HEK293T (cell line): ENCODE results near the gene FMNL1.
A peak's percentile ranks its signal among the peaks of the same experiment; 100 is the strongest.

ENCODE experiments used
- CTCF ChIA-PET: fragments of 350-600 bp; formaldehyde crosslinking; extraction: SDS; loops from one replicate; lab custom pipeline; 2021; ENCODE audit warnings: antibody characterized with exemption, inconsistent platforms; lab: Yijun Ruan, JAX
- POLR2A ChIA-PET: fragments of 350-600 bp; formaldehyde crosslinking; extraction: SDS; loops from one replicate; lab custom pipeline; 2020; ENCODE audit warnings: antibody characterized with exemption, inconsistent platforms; lab: Yijun Ruan, JAX
- DNase-seq: peaks from one replicate; pipeline ENCODE4 v3.0.0; 2012; ENCODE audit warnings: mixed read lengths; ENCODE audit errors: extremely low spot score
- ARNT ChIP-seq: fragments of 450-650 bp; IDR thresholded peaks from 2 replicates; pipeline ENCODE4 v1.6.1; 2017; ENCODE audit warnings: mild to moderate bottlenecking
- BHLHE40 ChIP-seq: fragments of 450-650 bp; IDR thresholded peaks from 2 replicates; pipeline ENCODE4 v1.6.1; 2016; ENCODE audit warnings: mild to moderate bottlenecking, moderate library complexity, borderline replicate concordance
- CTBP1 ChIP-seq: fragments of 450-650 bp; IDR thresholded peaks from 2 replicates; pipeline ENCODE4 v1.6.1; 2016; ENCODE audit warnings: borderline replicate concordance
- ELF4 ChIP-seq: fragments of 450-650 bp; IDR thresholded peaks from 2 replicates; pipeline ENCODE4 v1.6.1; 2017; ENCODE audit warnings: antibody characterized with exemption
- FOXA1 ChIP-seq: fragments of 450-650 bp; IDR thresholded peaks from 2 replicates; pipeline ENCODE4 v1.6.1; 2016; ENCODE audit warnings: mild to moderate bottlenecking
- FOXK2 ChIP-seq: fragments of 450-650 bp; IDR thresholded peaks from 2 replicates; pipeline ENCODE4 v1.6.1; 2016; ENCODE audit warnings: mild to moderate bottlenecking
- FOXM1 ChIP-seq: fragments of 450-650 bp; IDR thresholded peaks from 2 replicates; pipeline ENCODE4 v1.6.1; 2017; ENCODE audit warnings: mild to moderate bottlenecking, borderline replicate concordance
- HDGF ChIP-seq: fragments of 450-650 bp; IDR thresholded peaks from 2 replicates; pipeline ENCODE4 v1.6.1; 2017; ENCODE audit warnings: antibody characterized with exemption, borderline replicate concordance
- L3MBTL2 ChIP-seq: fragments of 450-650 bp; conservative IDR thresholded peaks from 2 replicates; pipeline ENCODE4 v1.6.1; 2016; ENCODE audit warnings: mild to moderate bottlenecking
- LEF1 ChIP-seq: fragments of 450-650 bp; IDR thresholded peaks from 2 replicates; pipeline ENCODE4 v1.6.1; 2017; ENCODE audit warnings: mild to moderate bottlenecking, borderline replicate concordance
- NFRKB ChIP-seq: fragments of 450-650 bp; IDR thresholded peaks from 2 replicates; pipeline ENCODE4 v1.6.1; 2016; ENCODE audit warnings: mild to moderate bottlenecking, moderate library complexity
- SP1 ChIP-seq: fragments of 450-650 bp; IDR thresholded peaks from 2 replicates; pipeline ENCODE4 v1.6.1; 2017
- SUZ12 ChIP-seq: fragments of 450-650 bp; IDR thresholded peaks from 2 replicates; pipeline ENCODE4 v1.6.1; 2016; ENCODE audit warnings: mild to moderate bottlenecking
- TARDBP ChIP-seq: fragments of 450-650 bp; IDR thresholded peaks from 2 replicates; pipeline ENCODE4 v1.6.1; 2016
- ZNF384 ChIP-seq: fragments of 450-650 bp; IDR thresholded peaks from 2 replicates; pipeline ENCODE4 v1.6.1; 2016
- TF ChIP-seq, protein P1 (sequence below): fragments of 450-650 bp; IDR thresholded peaks from 2 replicates; pipeline ENCODE4 v1.6.1; 2016

FMNL1 gene

DNA sequence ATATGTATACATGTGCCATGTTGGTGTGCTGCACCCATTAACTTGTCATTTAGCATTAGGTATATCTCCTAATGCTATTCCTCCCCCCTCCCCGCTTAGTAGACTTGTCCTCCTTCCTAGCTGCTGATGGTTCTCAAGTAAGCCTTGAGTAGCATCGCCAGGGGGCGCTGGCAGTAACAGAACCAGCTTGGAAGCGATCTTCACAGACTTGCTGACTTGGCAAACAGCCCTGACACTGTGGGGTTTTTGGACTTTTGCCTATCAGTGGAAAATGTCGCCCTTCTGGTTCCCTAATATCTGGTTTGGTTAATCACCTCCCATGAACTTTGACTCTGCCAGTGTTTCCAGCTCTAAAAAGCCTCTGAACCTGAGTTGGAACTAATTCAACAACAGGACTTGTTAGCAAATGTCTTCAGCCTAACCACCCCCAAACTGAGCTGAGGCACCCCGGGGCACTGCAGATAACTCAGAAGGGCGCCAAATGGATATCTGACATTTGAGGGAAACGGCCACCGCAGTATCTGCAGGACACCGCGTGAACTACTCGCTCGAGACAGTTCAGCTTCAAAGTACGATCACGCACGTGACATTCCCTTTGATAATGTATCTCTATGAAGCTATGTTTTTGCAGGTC, 55.6 kb downstream of the FMNL1 start:
- TF ChIP-seq FOXM1: no peak
- 0 out of 2 replicates have a peak, but pooled peaks have one; percentile 26 for TF ChIP-seq LEF1
- CTCF ChIA-PET: interaction anchor here (0.5 to 3.3 kb wide), 29 partner anchors 10 to 495 kb away, joined by 3 to 28 read pairs (median 4); partner anchors contain the start of gene MAP3K14
- POLR2A ChIA-PET: interaction anchor here (1.1 to 1.9 kb wide), 4 partner anchors 34 to 108 kb away, joined by 3 to 7 read pairs (median 4); partner anchors contain the start of gene MAP3K14
- DNase-seq: peak; percentile 85

DNA sequence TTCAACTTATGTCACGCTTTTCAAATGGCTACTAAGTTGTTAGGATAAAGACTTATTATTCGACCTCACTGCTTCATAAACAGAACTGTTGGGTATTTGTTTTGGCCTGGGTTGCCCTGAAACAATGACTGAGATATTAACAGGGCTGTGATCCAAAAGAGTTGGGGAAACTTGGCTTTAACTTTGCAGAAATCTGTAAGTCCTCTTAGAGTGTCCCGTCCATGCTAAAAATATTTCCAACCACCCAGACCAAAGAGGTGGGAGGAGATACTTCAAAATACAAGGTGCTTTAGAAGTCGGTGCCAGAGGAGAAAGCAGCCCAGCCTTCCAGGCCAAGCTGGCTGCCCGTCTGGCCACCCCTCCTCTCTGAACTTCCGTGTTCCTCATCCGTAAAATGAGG, 56.3 kb downstream of the FMNL1 start:
- ChIA-PET CTCF (interaction anchor here (0.6 to 3.3 kb wide), 21 partner anchors 9 to 147 kb away, joined by 3 to 28 read pairs (median 5); partner anchors contain the start of gene MAP3K14), POLR2A (interaction anchor here (1.1 to 1.9 kb wide), 3 partner anchors 39 to 108 kb away, joined by 3 to 7 read pairs (median 5); partner anchors contain the start of gene MAP3K14)
- DNase-seq: no peak
- TF ChIP-seq ARNT (no peak), FOXK2 (no peak), LEF1 (no peak), HDGF (no peak), FOXM1 (no peak), ELF4 (no peak), ZNF384 (no peak), NFRKB (no peak), TARDBP (no peak), SUZ12 (no peak), CTBP1 (no peak), L3MBTL2 (no peak), SP1 (no peak), FOXA1 (no peak), BHLHE40 (no peak)
- TF ChIP-seq, protein P1, sequence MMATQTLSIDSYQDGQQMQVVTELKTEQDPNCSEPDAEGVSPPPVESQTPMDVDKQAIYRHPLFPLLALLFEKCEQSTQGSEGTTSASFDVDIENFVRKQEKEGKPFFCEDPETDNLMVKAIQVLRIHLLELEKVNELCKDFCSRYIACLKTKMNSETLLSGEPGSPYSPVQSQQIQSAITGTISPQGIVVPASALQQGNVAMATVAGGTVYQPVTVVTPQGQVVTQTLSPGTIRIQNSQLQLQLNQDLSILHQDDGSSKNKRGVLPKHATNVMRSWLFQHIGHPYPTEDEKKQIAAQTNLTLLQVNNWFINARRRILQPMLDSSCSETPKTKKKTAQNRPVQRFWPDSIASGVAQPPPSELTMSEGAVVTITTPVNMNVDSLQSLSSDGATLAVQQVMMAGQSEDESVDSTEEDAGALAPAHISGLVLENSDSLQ: no peak

DNA sequence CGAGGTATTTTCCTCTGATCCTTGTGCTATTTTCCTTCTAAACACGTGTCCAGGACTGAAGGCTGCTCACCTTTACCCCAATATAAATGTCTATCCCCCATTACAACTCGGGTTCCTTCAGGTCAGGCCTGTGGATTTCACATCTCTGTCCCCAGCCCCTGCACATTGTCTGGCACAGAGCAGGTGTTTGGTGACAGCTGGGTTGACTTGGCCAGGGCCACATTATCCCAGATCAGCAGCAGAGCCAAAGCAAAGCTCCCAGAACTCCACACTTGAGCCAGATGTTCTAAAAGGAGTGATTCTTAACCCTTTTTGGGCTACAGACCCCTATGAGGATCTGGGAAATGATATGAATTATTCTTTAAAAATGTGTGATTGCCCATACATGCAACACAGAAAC, 58.2 kb downstream of the FMNL1 start:
- DNase-seq: no peak
- POLR2A ChIA-PET: interaction anchor here (0.7 kb wide), 1 partner anchor 37 kb away, joined by 3 read pairs; the partner anchor contains the start of gene MAP3K14
- TF ChIP-seq HDGF: no peak
- TF ChIP-seq FOXK2: no peak
- TF ChIP-seq SP1: no peak
- TF ChIP-seq ZNF384: no peak
- TF ChIP-seq BHLHE40: no peak
- TF ChIP-seq FOXM1: no peak
- TF ChIP-seq, protein P1: no peak
- no peak for TF ChIP-seq ARNT
- no peak for TF ChIP-seq TARDBP
- no peak for TF ChIP-seq SUZ12
- no peak for TF ChIP-seq ELF4
- no peak for TF ChIP-seq FOXA1
- no peak for TF ChIP-seq NFRKB
- TF ChIP-seq L3MBTL2: no peak
- no peak for TF ChIP-seq CTBP1
- CTCF ChIA-PET: interaction anchor here (0.6 kb wide), 1 partner anchor 27 kb away, joined by 4 read pairs; no protein-coding TSS in a partner anchor

DNA sequence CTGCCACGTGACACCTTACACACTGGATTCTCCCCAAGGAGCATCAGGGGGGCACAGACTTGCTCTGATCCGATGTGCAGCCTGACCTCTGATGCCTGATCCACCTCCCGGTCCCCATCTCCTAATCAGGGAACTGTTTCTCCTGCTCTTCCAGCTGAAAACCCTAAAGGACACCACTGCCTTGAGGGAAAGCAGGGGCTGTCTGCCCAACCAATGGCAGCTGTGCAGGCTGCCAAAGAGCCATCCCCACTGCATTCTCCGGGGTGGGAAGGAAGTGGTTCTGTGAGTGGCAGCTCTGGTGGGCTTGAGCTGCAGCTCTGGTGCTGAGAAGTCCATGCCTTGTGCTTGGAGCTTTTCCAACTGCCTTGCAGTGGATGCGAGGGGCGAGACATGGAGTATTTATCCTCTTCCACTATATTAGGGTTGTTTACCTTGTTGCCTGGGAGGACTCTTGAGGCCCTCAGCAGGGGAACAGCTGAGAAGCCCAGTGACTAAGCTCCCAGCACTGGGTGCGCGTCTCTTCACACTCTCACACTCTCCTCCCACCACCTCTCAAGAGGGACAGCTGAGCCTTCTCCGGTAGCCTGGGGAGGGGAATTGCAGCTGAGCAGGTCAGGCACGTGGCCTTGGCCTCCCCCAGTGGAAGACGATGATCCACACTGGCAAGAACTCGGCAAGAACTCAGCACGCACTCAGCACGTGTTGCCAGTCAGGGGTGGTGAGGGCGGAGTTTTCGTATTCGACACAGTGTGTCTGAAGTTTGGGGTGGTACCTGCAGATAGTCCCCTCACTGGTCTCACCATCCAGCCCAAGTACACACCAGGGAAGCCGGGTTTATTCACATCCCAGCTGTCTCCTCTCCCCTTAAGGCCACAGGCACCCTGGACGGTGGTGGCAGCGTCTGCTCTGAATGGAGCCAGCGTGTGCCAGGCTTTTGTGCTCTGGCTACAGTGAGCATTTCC, 61.3 kb downstream of the FMNL1 start:
- ChIA-PET POLR2A (interaction anchor here (0.8 kb wide), 1 partner anchor 122 kb away, joined by 3 read pairs; no protein-coding TSS in a partner anchor), CTCF (interaction anchor here (0.6 to 1.1 kb wide), 3 partner anchors 28 to 84 kb away, joined by 3 to 6 read pairs (median 6); no protein-coding TSS in a partner anchor)
- DNase-seq: no peak
- TF ChIP-seq NFRKB: no peak
- TF ChIP-seq, protein P1: no peak
- TF ChIP-seq SP1: no peak
- no peak for TF ChIP-seq ARNT
- TF ChIP-seq FOXA1: no peak
- no peak for TF ChIP-seq ZNF384
- TF ChIP-seq TARDBP: no peak
- no peak for TF ChIP-seq FOXM1
- TF ChIP-seq BHLHE40: no peak

DNA sequence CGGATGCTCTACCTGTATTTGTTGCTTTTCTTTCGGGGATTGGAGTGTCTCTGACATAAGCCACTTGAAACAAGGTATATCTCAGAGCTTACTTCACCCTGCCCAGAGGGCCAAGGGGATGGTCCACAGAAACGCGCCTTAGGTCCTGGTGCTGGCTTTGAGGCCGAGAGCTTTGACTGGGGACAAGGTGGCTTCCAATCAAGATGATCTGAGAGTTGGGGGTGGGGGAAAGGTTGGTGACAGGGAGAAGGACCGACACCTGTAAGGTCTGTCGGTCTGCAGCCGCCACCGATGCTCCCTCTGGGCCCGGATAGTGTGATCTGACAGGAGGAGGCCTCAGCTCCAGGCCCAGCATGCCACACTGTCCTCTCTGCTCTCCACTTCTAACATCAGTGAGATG, 62.0 kb downstream of the FMNL1 start:
- no peak for DNase-seq
- ChIA-PET CTCF (interaction anchor here (0.5 to 1.1 kb wide), 3 partner anchors 30 to 102 kb away, joined by 3 to 6 read pairs (median 3); no protein-coding TSS in a partner anchor), POLR2A (interaction anchor here (0.8 kb wide), 1 partner anchor 123 kb away, joined by 3 read pairs; no protein-coding TSS in a partner anchor)
- TF ChIP-seq TARDBP (no peak), L3MBTL2 (no peak)
